ENCODE data around the gene CPSF4L.

DNA sequence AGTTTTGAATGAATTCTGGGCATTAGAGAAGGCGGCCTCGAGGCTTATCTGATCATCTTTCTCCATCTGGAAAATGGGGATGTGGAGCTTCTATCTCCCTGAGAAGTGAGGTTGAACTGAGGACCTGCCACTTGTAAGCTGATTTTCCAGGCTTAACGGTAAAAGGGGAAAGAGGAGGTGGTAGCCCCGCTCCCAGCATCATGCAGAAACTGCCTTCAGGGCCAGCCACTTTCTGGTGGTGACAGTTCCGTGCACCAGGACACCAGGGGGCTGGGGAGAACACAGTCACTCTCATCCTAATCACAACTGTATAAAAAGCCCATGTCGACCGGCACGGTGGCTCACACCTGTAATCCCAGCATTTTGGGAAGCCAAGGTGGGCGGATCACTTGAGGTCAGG lies 20.9 kb upstream of the CPSF4L start:
- TF ChIP-seq, protein P1, sequence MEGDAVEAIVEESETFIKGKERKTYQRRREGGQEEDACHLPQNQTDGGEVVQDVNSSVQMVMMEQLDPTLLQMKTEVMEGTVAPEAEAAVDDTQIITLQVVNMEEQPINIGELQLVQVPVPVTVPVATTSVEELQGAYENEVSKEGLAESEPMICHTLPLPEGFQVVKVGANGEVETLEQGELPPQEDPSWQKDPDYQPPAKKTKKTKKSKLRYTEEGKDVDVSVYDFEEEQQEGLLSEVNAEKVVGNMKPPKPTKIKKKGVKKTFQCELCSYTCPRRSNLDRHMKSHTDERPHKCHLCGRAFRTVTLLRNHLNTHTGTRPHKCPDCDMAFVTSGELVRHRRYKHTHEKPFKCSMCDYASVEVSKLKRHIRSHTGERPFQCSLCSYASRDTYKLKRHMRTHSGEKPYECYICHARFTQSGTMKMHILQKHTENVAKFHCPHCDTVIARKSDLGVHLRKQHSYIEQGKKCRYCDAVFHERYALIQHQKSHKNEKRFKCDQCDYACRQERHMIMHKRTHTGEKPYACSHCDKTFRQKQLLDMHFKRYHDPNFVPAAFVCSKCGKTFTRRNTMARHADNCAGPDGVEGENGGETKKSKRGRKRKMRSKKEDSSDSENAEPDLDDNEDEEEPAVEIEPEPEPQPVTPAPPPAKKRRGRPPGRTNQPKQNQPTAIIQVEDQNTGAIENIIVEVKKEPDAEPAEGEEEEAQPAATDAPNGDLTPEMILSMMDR (IDR thresholded peaks at IDR 0.05; ENCODE audit: low read depth, low read length): no peak
- TF ChIP-seq EZH2phosphoT487 (IDR thresholded peaks at IDR 0.05; ENCODE audit: low read depth): no peak

All from OCI-LY3 (cell line).